Mammary microvascular endothelial cell (primary cell): ENCODE data around the gene CELA3B. TPM values are rescaled to one million over a fixed set of nuclear protein-coding genes. Genes with fewer than 3 reads are reported as not detected.

Experiments
- total RNA-seq: library from RNA; depleted of rRNA; stranded (reverse); fragments of >200 nt; gene quantifications from 2 replicates; pipeline ENCODE4 v1.2.3, GENCODE V29; 2015

CELA3B gene, protein sequence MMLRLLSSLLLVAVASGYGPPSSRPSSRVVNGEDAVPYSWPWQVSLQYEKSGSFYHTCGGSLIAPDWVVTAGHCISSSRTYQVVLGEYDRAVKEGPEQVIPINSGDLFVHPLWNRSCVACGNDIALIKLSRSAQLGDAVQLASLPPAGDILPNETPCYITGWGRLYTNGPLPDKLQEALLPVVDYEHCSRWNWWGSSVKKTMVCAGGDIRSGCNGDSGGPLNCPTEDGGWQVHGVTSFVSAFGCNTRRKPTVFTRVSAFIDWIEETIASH
- not detected in 2 replicates for total RNA-seq

DNA sequence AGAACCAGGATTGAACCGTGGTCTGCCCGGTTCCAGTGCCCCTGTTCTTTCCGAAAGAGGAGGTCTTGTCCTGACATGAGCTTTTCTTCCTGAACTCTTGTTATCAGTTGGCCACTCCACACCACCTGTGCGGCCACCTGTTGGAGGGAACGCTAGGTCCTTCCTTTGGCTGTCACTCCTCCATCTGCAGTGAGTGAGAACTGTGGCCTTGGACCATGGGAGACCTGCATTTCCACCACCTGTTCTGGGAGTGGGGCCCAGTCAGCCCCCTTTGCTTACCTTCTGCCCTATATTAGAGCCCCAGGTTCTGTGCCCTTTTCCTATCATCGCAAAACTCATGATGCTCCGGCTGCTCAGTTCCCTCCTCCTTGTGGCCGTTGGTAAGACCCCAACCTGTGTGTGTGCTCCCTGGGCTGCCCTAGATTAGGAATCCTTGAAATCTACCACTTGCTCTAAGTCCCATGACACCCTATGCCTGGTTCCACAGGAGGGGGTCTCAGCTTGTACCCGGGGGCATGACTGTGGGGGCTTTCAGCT, at the start of gene CELA3B:
CELA3B (plus strand) TSS at position 320 of the 537 bp plus-strand sequence; CDS start at position 338, 18 bp downstream.

DNA sequence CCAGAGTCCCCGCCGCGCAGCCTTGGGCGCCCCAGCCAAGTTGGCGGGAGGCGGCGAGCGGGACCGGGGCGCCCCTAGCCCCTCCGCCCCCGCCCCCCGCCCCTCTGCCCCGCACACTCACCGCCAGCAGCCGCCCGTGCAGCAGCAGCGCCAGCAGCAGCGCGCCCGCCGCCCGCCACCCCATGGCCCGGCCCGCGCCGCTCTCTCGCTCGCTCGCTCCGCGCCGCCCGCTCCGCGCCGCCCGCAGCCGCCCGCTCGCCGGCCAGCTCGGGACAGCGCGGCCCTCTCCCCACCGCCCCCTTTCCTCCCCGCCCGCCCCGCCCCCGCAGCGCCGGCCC, 39.8 kb upstream of the CELA3B start, which contains the start of gene HSPG2:
HSPG2 (minus strand) TSS at position 277 of the 338 bp plus-strand sequence; CDS start at position 184, 93 bp downstream.

DNA sequence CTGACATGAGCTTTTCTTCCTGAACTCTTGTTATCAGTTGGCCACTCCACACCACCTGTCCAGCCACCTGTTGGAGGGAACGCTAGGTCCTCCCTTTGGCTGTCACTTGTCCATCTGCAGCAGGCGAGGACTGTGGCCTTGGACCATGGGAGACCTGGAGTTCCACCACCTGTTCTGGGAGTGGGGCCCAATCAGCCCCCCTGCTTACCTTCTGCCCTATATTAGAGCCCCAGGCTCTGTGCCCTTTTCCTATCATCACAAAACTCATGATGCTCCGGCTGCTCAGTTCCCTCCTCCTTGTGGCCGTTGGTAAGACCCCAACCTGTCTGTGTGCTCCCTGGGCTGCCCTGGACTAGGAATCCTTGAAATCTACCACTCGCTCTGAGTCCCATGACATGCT, 24.6 kb downstream of the CELA3B start, which contains the start of gene CELA3A:
CELA3A (plus strand) TSS at position 249 of the 400 bp plus-strand sequence; CDS start at position 267, 18 bp downstream.

Other genes starting within 250 kb of the CELA3B start
- 27.2 and 42.3 TPM in 2 replicates for gene USP48, start 193.9 kb upstream of the CELA3B start, total RNA-seq
- gene LDLRAD2, start 164.8 kb upstream of the CELA3B start, total RNA-seq: not detected in 2 replicates
- 773 and 873 TPM in 2 replicates for gene HSPG2, start 39.7 kb upstream of the CELA3B start, total RNA-seq
- not detected in 2 replicates for gene CELA3A, start 24.6 kb downstream of the CELA3B start, total RNA-seq
- gene CDC42, start 75.7 kb downstream of the CELA3B start, total RNA-seq: 460 and 507 TPM in 2 replicates
- not detected in 2 replicates for gene WNT4, start 166.1 kb downstream of the CELA3B start, total RNA-seq